ENCODE data around the gene TAB2.
A peak's percentile ranks its signal among the peaks of the same experiment; 100 is the strongest.
"Not testable (repeated sequence)": the region's sequence is repeated elsewhere in the genome, so short reads cannot be mapped to it uniquely, and the experiment has no call there.

TAB2 gene

GRCh38 chr6:149332602-149333265 lies 15.2 kb downstream of the TAB2 start:
- no peak for DNase-seq (ENCODE audit: low read depth in 2 of 3, low spot score in 2 of 3)

GRCh38 chr6:149333266-149333620 lies 15.7 kb downstream of the TAB2 start:
- DNase-seq (ENCODE audit: low read depth in 2 of 3, low spot score in 2 of 3), result no peak

GRCh38 chr6:149334201-149334600 lies 16.7 kb downstream of the TAB2 start:
- DNase-seq (ENCODE audit: low read depth in 2 of 3, low spot score in 2 of 3), result no peak

- DNase-seq (ENCODE audit: low read depth in 2 of 3, low spot score in 2 of 3), result no peak
These were observed 17.2 kb downstream of the TAB2 start for GRCh38 chr6:149334682-149335160.

- peak in 1 of 3 experiments; percentile 26 for DNase-seq (ENCODE audit: low read depth in 2 of 3, low spot score in 2 of 3)
These were observed 18.6 kb downstream of the TAB2 start for GRCh38 chr6:149335924-149336608.

- DNase-seq (ENCODE audit: low read depth in 2 of 3, low spot score in 2 of 3), result no peak
These were observed 19.1 kb downstream of the TAB2 start for GRCh38 chr6:149336609-149336928.

GRCh38 chr6:149337320-149337719 lies 19.8 kb downstream of the TAB2 start:
- no peak for DNase-seq (ENCODE audit: low read depth in 2 of 3, low spot score in 2 of 3)

GRCh38 chr6:149340200-149340599 lies 22.7 kb downstream of the TAB2 start:
- DNase-seq (ENCODE audit: low read depth in 2 of 3, low spot score in 2 of 3), result no peak

- DNase-seq (ENCODE audit: low read depth in 2 of 3, low spot score in 2 of 3), result no peak
These were observed 25.0 kb downstream of the TAB2 start for GRCh38 chr6:149342525-149342924.

GRCh38 chr6:149343501-149343900 lies 26.0 kb downstream of the TAB2 start:
- DNase-seq (ENCODE audit: low read depth in 2 of 3, low spot score in 2 of 3), result no peak

GRCh38 chr6:149346078-149346477 lies 28.6 kb downstream of the TAB2 start:
- DNase-seq (ENCODE audit: low read depth in 2 of 3, low spot score in 2 of 3), result no peak

- DNase-seq (ENCODE audit: low read depth in 2 of 3, low spot score in 2 of 3), result no peak
These were observed 29.6 kb downstream of the TAB2 start for GRCh38 chr6:149347067-149347466.

GRCh38 chr6:149349279-149349678 lies 31.8 kb downstream of the TAB2 start:
- not testable (repeated sequence) for DNase-seq (ENCODE audit: low read depth in 2 of 3, low spot score in 2 of 3)

- DNase-seq (ENCODE audit: low read depth in 2 of 3, low spot score in 2 of 3), result no peak
These were observed 36.5 kb downstream of the TAB2 start for GRCh38 chr6:149354009-149354408.

GRCh38 chr6:149356081-149356750 lies 38.7 kb downstream of the TAB2 start:
- no peak for DNase-seq (ENCODE audit: low read depth in 2 of 3, low spot score in 2 of 3)

GRCh38 chr6:149357726-149358538 lies 40.4 kb downstream of the TAB2 start:
- no peak for DNase-seq (ENCODE audit: low read depth in 2 of 3, low spot score in 2 of 3)

GRCh38 chr6:149359440-149359839 lies 41.9 kb downstream of the TAB2 start:
- no peak for DNase-seq (ENCODE audit: low read depth in 2 of 3, low spot score in 2 of 3)

GRCh38 chr6:149360536-149360935 lies 43.0 kb downstream of the TAB2 start:
- DNase-seq (ENCODE audit: low read depth in 2 of 3, low spot score in 2 of 3), result no peak

GRCh38 chr6:149362289-149362688 lies 44.8 kb downstream of the TAB2 start:
- no peak for DNase-seq (ENCODE audit: low read depth in 2 of 3, low spot score in 2 of 3)

- no peak for DNase-seq (ENCODE audit: low read depth in 2 of 3, low spot score in 2 of 3)
These were observed 45.6 kb downstream of the TAB2 start for GRCh38 chr6:149363154-149363553.

GRCh38 chr6:149364557-149364956 lies 47.0 kb downstream of the TAB2 start:
- no peak for DNase-seq (ENCODE audit: low read depth in 2 of 3, low spot score in 2 of 3)

GRCh38 chr6:149365197-149365596 lies 47.7 kb downstream of the TAB2 start:
- DNase-seq (ENCODE audit: low read depth in 2 of 3, low spot score in 2 of 3), result no peak
